ENCODE data around the gene GPAM.
"Not testable (repeated sequence)": the region's sequence is repeated elsewhere in the genome, so short reads cannot be mapped to it uniquely, and the experiment has no call there.

GPAM gene

DNA sequence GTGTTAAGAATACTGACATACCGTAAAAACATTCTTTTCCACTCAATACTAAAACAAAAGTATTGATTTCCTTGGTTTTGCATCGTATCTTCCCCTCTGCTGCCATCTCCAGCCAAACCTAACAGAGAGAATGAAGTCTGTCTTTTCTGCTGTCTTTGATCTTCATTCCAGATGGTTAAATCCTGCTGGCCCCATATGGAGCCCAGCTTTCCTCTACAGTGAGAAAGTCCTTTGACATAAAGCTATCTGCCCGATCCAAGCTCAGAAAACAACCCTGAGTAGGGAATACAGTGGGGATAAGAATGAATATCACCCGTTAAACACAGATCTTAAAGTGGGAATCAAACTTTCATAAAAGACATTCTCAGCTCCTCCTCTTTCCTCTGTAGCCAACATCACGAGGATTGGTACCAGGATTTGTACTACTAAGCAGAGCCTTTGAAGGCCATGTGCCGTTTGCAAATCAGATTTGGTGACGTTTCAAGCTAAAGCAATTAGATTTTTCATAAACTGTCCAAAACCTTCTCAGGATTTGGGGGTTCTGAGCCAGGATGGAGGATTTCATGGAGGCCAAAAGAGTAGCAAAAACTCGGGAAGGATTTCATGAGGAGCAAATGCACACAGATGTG, 30.8 kb upstream of the GPAM start:
- DNase-seq: no peak

DNA sequence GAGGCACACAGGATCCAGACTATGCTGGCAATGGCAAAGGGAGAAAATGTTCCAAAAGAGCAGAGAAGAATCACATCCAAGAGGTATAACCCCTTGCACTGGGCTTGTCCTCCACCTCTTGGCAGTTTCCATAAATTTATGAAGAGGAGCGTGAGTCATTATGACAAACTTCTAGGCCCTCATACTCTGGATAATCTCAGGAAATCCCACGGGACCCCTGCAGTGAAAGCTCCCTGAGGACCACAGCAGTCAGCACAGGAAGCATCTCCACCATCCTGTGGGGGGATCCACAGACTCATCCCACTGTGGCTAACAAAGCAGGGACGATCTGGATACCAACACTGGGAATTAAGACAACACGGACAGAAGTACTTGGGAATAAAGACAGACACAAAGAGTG, 30.3 kb upstream of the GPAM start:
- no peak for DNase-seq

DNA sequence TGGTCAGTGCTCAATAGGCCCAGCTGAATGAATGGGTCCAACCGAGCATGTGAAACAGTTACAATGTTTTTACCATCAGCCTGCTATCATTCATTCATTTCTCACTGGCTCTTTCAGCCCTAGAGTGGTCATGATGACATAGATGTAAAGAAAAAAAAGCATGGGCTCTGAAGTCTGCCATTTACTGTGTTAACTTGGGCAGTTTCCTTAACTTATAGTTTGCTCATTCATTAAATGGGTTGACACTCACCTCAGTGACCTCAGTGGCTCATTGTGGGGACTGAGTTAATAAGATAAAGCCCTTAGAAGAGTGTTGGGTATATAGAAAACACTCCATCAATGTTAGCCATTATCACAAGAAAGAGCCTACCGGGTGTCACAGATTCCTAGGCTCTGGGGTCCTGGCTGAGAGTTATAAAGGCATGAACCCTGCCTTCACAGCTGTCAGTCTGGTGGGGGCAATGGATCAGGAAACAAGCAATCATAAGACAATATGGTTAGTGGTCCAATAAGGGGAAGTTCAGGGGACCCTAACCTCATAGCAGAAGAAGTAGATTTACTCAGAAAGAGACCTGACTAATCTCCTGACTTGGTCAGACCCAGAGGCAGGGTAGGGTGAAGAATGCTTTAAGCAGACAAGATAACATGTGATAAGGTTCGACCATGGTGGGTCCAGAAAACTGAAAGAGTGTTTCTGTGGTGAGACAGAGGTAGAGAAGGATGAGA, 29.7 kb upstream of the GPAM start:
- no peak for DNase-seq

GRCh38 chr10:112210666-112211065, 27.1 kb upstream of the GPAM start:
- no peak for DNase-seq

DNA sequence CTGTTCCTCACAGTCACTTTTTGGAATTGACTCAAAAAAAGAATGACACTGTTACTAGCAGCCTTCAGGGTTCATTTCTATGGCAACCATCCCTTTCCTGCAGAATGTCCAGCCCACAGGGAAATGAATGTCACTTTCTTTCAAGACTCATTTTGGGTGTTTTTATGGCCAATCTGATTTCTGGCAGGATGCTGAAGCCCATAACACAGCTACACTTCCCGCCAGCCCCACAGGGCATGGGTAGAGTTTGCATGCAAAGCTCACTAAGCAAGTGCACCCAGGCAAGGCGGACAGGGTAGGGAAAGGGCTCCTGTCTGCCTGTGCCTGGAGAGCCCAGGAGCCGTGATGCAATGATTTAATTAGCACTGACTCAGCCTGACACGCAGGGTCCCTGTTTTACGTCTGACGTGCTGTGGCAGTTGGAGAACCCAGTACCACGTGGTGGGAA, 26.1 kb upstream of the GPAM start:
- DNase-seq: no peak

GRCh38 chr10:112208997-112209396, 25.4 kb upstream of the GPAM start:
- DNase-seq: no peak

- no peak for DNase-seq
Measured at GRCh38 chr10:112208292-112208691, 24.7 kb upstream of the GPAM start.

GRCh38 chr10:112203328-112204076, 19.9 kb upstream of the GPAM start:
- peak; percentile 13 for DNase-seq

DNA sequence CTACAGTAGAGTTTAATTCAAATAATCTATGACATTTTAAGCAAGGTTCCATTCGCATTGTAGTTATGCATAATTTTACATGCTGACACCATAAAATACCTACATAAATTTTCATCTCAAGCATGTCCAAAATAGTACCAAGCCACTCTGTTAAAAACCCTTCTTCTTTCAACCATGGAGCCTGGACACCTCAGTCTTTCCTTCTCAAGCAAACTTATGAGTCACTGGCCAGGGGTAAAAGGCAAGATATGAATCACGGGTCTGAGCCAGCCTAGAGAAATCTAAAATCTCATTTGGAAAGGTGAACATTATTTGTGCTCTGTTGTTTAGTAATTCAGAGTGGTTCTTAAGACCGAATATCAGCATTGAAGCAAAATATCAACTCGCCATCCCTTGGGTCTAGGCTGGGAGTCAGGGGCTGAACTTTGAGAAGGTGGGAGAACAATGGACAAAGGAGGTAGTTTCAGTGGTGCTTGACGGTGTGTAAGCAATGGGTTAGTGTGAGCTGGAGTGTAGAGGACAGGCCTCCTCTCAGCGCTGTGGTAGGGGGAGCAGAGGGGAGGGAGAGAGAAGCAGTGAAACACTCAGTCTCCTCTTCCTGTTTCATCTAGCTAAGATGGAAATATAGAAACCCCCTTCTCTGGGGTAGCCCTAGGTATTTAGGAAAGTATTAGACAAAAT, 19.1 kb upstream of the GPAM start:
- peak; percentile 4 for DNase-seq

- no peak for DNase-seq
Measured at GRCh38 chr10:112202076-112202475, 18.5 kb upstream of the GPAM start.

GRCh38 chr10:112201334-112201733, 17.8 kb upstream of the GPAM start:
- DNase-seq: no peak

DNA sequence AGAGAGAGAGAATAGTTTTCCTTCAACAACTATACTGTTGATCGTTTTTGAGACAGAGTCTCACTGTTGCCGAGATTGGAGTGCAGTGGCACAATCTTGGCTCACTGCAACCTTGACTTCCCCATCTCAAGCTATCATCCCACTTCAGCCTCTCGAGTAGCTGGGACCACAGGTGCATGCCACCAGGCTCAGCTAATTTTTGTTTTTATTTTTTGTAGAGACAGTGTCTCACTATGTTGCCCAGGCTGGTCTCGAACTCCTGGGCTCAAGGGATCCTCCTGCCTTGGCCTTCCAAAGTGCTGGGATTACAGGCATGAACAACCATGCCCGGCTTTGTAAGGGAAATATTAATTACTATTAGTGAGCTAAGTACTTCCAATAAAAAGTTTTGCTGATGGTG, 16.7 kb upstream of the GPAM start:
- DNase-seq: not testable (repeated sequence)

DNA sequence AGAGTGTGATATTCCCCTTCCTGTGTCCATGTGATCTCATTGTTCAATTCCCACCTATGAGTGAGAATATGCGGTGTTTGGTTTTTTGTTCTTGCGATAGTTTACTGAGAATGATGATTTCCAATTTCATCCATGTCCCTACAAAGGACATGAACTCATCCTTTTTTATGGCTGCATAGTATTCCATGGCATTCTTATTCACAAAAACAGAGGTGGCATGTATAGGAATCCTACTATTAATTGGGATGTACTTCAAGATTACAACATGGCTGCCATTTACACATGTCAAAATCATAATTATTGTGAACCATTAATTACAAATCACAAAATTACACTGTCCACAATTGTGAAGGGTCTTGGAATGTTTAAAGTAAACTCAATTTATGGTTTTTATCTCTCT, 14.1 kb upstream of the GPAM start:
- DNase-seq: not testable (repeated sequence)

- DNase-seq: no peak
Measured at GRCh38 chr10:112195224-112195623, 11.7 kb upstream of the GPAM start.

DNA sequence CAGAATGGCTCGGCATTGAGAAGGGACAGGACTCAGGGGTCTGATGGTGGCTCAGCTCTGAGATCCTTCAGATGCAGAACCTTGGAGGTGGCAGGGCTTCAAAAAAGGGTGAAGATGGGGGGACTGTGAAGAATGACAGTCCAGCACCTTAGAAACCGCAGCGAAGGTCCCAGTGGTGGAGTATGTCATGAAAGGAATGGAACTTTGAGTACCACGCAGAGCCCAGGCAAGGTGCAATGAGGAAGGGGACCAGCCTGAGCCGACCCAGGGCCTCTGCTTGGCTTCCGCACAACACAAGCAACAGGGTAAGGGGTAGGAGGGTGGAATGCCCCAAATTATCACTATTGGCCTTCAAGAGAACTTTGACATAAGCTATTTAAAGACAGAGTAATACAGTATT, 8.2 kb upstream of the GPAM start:
- no peak for DNase-seq

GRCh38 chr10:112191041-112191590, 7.6 kb upstream of the GPAM start:
- DNase-seq: no peak

DNA sequence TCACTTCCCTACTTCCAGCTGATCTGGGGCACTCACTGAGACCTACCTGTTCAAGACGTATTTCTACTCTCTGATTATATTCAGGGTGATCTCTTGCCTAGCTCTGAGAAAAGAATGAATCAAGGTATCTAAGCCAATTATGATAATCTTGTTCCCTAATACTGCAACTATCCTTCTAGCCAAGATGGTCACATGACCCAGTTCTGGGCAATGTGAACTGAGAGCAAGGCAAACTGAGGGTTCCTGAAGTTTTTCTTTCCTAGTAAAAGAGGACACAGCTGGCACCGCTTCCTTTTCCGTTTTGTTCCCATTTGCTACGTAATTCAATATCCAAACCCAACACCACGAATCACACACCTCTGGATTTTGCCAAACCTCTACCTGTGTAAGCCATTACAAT, 5.9 kb upstream of the GPAM start:
- DNase-seq: no peak

GRCh38 chr10:112187527-112187926, 4.0 kb upstream of the GPAM start:
- no peak for DNase-seq

DNA sequence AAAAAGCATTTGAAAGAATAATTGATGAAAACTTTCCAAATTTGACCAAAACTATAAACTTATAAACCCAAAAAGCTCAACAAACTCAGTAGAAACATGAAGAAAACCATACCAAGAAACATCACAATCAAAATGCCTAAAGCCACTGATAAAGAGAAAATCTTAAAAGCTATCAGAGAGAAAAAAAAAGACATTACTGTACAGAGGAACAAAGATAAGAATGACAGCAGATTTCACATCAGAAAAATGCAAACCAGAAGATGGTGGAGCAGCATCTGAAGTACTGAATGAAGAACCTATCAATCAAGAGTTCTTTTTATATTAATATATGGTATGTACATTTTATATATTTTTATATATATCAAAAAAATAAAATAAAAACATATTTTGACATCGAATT, 2.4 kb upstream of the GPAM start:
- no peak for DNase-seq

GRCh38 chr10:112184379-112184778, 814 bp upstream of the GPAM start:
- DNase-seq: no peak

GRCh38 chr10:112184052-112184371, 447 bp upstream of the GPAM start:
- DNase-seq: no peak

- no peak for DNase-seq
Measured at GRCh38 chr10:112182784-112183328, 709 bp downstream of the GPAM start.

DNA sequence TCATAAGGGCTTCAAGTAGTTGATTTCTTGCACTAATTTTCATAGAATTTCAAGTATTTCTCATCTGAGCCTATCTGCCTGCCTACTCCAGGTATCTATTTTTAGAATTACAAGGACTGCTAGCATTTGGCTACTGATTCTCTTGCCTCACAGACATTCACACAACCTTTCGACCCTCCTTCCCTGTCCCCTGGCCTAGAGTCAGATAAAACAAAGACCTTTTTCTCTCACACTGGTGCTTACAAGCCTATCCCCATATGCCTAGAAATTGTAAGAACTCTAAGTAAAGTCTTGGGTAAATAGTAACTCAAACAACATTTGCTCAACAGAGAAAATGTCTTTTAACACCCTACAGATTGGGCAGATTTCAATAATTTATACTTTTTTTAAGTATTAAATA, 6.3 kb downstream of the GPAM start:
- no peak for DNase-seq

Measured in suppressor macrophage treated with lipopolysaccharide for 4 hours (primary cell).